SHP77 (cell line): ENCODE data around the gene ACADSB.
A peak's percentile ranks its signal among the peaks of the same experiment; 100 is the strongest.

Source experiments
- DNase-seq, 2 experiments: peaks; one replicate each; lab custom pipeline; 2025; lab: John Stamatoyannopoulos, UW

Gene ACADSB

GRCh38 chr10:123008355-123009104, at the start of gene ACADSB, which contains the start of gene IKZF5:
ACADSB (plus strand) TSS chr10:123009006; CDS start chr10:123009030, 24 bp downstream.
IKZF5 (minus strand) TSS chr10:123008795; CDS start chr10:122998625, 10,170 bp downstream.
- peak; percentile 94 to 95 for DNase-seq

DNA sequence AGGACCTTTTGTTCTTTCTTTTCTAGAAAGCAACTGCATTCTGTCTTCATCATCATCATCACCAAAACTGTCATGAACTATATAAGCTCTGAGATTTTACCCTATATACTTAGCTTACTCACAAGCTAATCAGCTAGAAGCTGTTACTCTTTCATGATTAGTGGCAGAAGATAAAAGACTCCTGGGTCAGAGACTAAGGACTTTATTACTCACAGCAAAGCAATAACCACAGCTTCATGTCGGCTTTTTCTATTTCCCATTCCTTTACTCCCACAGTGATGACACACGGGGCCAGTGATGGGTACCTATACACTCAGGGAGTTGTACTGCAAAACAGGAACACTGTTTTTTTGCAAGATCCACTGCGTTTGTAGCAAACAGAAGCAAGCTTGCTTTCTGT, 46.4 kb upstream of the ACADSB start:
- DNase-seq, result no peak

- no peak for DNase-seq
Measured at GRCh38 chr10:122966879-122967278, 41.9 kb upstream of the ACADSB start.

DNA sequence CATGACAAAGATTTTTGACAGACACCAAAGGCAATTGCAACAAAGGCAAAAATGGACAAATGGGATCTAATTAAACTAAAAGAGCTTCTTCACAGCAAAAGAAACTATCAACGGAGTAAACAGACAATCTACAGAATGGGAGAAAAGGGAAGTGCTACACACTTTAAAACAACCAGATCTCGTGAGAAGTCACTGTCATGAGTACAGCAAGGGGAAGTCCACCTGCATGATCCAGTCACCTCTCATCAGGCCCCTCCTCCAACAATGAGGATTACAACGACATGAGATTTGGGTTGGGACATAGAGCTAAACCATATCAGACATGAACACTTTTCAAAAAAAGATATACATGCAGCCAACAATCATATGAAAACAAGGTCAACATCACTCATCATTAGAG, 40.1 kb upstream of the ACADSB start:
- DNase-seq, result no peak

- DNase-seq, result peak in 1 of 2 experiments; percentile 3
Measured at GRCh38 chr10:122974023-122974422, 34.8 kb upstream of the ACADSB start.

DNA sequence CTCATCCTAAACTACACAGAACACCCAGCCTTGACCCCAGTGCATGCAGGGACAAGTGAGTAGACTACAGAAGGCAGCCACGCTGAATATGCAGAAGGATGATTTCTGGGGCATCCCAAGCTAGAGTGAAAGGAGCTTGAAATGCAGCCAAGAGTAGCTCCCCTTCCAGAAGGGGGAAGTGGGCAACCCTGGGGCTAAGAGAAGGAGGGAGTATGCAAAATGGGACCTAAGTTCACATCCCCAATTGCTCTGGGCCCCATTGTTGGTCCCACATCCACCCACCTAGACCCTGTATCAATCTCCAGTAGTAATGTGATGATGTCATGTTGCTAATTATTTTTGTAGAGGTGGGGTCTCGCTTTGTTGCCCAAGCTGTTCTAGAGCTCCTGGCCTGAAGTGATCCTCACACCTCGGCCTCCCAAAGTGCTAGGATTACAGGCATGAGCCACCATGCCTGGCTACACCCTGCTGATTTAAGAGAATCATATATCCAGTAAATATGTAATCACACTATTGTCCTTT, 34.2 kb upstream of the ACADSB start:
- DNase-seq, result no peak

GRCh38 chr10:122980209-122981065, 28.4 kb upstream of the ACADSB start, which contains the start of gene PSTK:
PSTK (plus strand) TSS chr10:122980401; CDS start chr10:122980480, 79 bp downstream.
- peak; percentile 77 to 82 for DNase-seq

- peak; percentile 12 to 23 for DNase-seq
Measured at GRCh38 chr10:122981066-122981464, 27.7 kb upstream of the ACADSB start.

GRCh38 chr10:122983898-122984297, 24.9 kb upstream of the ACADSB start:
- no peak for DNase-seq

GRCh38 chr10:122984708-122985107, 24.1 kb upstream of the ACADSB start:
- DNase-seq, result no peak

DNA sequence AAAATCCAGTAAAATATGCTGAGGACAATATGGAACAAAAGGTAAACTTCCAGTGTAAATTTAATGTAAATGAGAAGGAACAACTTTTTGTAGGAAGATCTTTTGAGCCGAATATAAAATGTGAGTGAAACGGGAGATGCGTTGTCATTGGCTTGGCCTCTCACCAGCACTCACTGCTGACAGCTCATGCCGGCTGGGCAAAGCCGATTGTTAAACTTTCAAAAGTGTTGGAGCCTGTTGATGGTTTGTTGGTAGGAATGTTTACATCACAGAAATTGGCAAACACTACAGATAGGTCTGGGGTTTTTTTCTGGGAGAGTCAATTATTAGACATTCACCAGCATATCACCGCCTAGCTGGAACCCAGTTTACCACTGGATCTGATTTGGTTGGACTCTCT, 22.5 kb upstream of the ACADSB start:
- no peak for DNase-seq

GRCh38 chr10:122988501-122988900, 20.3 kb upstream of the ACADSB start:
- no peak for DNase-seq

DNA sequence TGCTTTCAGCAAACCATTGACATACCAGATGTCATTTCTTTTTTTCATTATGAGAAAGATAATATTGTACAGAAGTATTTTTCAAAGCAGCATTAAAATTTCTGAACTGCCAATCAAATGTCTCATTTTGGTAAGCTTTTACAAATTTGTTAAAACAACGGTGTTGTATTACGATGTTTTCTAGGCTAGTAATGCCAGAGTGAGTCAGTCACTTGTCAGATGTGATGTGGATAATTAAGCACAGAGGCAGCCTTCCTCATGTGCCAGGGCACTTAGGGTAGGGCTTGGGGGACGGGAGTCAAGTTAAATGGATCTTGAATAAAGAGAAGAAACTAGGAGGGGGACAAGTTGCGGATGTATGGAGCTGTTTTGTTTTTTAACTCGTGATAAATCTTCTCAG, 18.5 kb upstream of the ACADSB start:
- DNase-seq, result no peak

GRCh38 chr10:122992031-122992585, 16.7 kb upstream of the ACADSB start:
- no peak for DNase-seq

- DNase-seq, result no peak
Measured at GRCh38 chr10:122993797-122994336, 14.9 kb upstream of the ACADSB start.

DNA sequence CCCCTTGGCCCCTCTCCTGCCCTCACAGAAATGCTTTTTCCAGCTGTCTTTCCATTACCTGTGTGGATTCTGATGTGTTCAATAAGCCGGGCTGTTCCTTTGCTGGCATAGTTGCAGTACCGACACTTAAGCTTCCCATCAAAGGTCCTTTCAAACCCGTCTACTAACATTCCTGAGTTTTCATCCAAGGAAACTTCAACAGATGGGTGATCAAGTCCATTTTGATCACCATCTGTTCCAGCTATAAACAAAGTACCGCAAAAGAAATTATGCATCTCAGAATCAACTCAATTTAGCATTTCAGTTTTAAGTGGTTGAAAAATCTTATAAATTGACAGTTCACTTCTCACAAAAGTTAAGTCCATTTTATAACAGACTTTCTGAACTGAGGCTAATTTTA, 12.9 kb upstream of the ACADSB start:
- no peak for DNase-seq

DNA sequence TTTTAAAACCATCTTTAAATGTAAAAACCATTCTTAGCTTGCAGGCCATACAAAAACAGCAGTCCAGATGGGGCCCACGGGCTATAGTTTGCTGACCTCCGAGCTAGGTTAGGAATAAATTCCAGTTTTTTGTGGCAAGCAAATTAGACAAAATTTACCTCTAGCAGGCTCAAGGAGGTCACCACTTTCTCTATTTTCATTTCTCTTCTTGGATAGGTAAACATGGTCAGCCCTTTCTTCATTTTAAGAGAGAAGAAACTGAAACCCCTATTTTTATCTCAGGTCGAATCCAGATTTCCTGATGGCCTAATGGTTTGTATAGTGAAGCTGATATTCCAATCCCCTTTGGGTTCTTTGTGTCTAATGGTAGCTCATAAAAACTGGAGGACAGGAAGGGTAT, 10.9 kb upstream of the ACADSB start:
- no peak for DNase-seq

DNA sequence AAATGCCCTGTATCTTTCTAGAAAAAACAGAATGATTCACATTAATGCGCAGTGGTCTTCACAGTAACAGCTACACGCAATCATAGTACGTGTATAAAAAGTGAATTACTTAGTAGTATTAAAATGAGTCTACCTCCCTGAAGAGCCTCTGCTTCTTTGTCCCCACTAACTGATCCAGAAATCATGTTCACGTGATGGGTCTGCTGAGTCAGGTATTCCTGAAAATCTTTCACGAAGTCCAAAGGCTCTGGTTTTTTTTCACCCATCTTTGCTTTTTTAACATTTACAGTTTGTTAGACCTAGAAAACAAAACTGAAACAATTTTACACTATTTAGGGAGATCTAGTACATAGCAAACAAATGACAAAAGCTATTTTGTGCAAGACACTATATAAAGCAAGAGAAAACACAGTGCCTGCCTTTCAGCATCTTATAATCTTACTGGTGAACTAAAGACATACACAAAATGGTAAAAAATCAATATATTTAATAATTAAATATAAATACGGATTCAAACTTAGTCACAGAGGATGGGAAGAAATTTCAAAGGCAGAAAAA, 10.4 kb upstream of the ACADSB start:
- no peak for DNase-seq

- DNase-seq, result no peak
Measured at GRCh38 chr10:122998934-122999333, 9.9 kb upstream of the ACADSB start.

DNA sequence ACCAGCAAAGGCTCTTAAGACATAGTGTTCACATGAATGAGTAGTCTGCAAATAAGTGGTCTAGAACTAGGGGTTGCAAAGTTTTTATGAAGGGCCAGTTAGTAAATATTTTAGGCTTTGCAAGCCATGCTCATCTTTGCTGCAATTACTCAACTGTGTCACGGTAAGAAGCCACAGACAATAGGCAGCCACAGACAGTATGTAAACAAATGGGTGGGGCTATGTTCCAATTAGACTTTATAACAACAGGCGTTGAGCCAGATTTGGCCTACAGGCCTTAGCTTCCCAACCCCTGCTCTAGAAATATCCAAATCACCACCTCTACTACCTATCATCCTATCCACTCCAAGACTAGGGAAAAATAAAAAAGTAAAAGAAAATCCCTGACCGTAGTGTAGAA, 9.5 kb upstream of the ACADSB start:
- no peak for DNase-seq

GRCh38 chr10:123000155-123000554, 8.7 kb upstream of the ACADSB start:
- DNase-seq, result no peak

DNA sequence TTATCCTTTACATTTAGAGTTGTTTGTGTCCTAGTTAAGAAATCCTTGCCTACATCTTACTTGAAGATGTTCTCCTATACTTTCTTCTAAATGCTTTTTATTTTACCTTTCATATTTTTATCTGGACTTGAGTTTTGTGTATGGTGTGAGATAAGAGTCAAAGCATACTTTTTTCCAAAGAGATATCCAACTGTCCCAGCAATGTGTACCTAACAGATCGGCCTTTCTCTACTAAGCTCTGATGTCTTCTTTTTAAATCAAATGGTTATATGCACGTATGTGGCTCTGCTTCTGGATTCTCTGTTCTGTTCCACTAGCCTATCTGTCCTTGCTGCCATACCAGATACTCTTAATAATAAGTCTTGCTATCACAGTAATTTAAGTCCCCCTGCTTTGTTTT, 7.4 kb upstream of the ACADSB start:
- DNase-seq, result no peak
